Activated CD4-positive, CD25-positive, alpha-beta regulatory T cell treated with anti-CD3 and anti-CD28 coated beads, Interleukin-2, amount 50 U/mL, for 16 hours (primary cell): ENCODE results near the gene SREK1.

ENCODE experiments used
- DNase-seq: peaks from one replicate; pipeline ENCODE4 v3.0.0-alpha.2; 2020; ENCODE audit warnings: low read depth, low spot score

The SREK1 gene

GRCh38 chr5:66164044-66164790, 20.1 kb downstream of the SREK1 start:
- DNase-seq = no peak

- no peak for DNase-seq
Measured at GRCh38 chr5:66168226-66168625, 24.1 kb downstream of the SREK1 start.

GRCh38 chr5:66169534-66169933, 25.4 kb downstream of the SREK1 start:
- no peak for DNase-seq

DNA sequence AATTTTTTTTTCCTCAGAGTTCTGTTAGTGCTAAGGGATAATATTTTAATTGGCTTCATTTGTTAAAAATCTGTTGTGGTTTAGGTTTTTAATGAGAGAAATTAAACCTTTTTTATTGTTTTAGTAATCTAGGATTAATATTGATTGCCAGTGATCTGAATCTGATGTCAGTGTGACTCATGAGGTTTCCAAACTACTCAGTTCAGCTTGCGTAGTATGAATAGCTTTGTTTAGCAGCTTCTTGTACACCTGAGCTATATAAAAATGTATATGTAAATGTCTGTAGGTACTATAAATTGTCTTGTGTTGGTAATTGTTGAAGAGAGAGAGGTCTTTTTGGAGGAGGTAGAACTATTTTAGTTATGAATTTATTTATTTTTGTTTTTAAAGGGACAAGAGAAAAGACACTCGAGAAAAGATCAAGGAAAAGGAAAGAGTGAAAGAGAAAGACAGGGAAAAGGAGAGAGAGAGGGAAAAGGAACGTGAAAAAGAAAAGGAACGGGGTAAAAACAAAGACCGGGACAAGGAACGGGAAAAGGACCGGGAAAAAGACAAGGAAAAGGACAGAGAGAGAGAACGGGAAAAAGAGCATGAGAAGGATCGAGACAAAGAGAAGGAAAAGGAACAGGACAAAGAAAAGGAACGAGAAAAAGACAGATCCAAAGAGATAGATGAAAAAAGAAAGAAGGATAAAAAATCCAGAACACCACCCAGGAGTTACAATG, 26.3 kb downstream of the SREK1 start:
- no peak for DNase-seq

- peak; percentile 54 for DNase-seq
Measured at GRCh38 chr5:66171349-66172344, 27.5 kb downstream of the SREK1 start.

GRCh38 chr5:66174338-66174737, 30.2 kb downstream of the SREK1 start:
- DNase-seq = no peak

GRCh38 chr5:66178799-66179198, 34.7 kb downstream of the SREK1 start:
- no peak for DNase-seq

DNA sequence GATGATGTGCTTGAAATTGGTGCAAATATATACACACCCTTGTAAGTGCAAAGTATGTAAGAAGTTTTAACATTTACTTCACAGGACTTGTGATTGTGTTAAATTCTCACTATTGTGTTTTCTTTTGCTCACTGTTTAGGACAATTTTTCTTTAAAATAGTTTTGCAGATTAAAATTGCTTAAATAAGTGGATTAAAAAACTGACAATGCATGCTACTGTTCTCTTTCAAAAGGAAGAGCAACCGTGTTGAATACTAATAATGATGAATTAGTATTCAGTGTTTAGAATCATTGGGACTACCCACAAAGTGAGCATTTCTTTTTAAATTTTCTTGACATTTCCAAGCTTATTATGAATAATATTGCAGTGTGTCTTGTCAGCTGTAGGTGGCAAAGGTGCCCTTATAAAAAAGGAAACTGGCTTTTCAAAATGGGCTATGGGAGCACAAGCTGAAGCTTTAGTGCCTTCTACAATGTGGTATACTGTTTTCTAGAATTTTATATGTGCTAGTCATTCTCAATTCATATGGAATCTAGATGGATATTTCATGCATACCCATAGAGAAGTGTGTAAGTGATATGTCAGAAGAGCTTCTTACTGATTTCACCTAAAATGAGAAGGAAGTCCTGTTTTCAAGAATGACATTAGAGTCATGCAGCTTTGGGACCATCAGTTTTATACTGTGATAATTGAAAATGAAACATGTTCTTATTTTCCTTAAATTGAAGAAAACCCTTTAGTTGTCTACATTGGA, 35.4 kb downstream of the SREK1 start:
- no peak for DNase-seq

DNA sequence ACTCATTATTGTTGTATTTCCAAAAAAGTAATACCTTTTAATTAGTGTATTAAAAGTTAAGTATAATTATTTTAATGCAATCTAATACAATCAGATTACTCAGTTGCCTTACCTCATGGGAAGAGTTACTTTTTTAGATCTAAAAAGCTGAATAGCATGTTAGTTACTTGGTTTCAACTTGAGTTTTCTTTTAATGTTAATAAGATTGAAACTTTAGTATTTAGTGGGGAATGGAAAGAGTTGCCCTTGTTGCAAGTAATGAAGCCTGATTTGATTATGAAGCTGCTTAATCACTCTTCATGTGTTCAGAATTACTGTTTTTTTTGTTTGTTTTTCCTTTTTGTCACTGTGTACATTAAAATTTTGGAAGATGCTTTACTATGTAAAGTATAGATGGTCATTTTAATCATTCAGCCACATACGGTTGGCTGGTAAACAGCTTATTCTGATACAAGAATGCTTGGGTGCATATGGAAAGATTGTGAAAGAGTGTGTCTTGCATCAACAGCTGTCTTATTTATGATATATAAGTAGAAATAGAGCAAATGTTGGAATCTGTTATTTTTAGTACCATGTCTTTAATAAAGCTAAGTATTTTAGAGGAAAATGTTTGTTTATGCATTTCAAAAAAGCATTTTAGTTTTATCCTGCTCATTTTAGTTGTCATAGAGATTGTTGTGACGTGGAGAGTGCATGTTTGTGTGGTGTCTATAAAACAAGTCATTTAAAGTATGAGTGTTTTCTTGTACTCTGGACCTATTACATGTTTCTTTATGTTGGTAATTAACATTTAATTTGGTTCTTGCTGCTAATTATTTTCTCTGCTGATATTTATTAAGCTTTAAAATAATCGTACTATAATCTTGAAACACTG, 36.4 kb downstream of the SREK1 start:
- DNase-seq = no peak

- DNase-seq = no peak
Measured at GRCh38 chr5:66186108-66186507, 42.0 kb downstream of the SREK1 start.

DNA sequence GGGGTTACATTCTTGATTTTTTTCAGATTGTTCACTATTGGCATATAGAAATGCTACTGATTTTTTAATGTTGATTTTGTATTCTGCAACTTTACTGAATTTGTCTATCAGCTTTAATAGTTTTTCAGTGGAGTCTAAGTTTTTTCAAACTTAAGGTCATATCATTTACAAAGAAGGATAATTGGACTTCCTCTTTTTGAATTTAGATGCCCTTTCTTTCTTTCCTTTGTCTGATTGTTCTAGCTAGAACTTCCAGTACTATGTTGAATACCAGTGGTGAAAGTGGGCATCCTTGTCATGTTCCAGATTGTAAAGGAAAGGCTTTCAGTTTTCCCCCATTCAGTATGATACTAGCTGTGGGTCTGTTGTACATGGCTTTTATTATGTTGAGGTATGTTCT, 49.3 kb downstream of the SREK1 start:
- DNase-seq = no peak

GRCh38 chr5:66197764-66198405, 53.8 kb downstream of the SREK1 start:
- DNase-seq = no peak

GRCh38 chr5:66198837-66199236, 54.7 kb downstream of the SREK1 start:
- DNase-seq = no peak

- DNase-seq = no peak
Measured at GRCh38 chr5:66203531-66203930, 59.4 kb downstream of the SREK1 start.

- no peak for DNase-seq
Measured at GRCh38 chr5:66206465-66206864, 62.4 kb downstream of the SREK1 start.

DNA sequence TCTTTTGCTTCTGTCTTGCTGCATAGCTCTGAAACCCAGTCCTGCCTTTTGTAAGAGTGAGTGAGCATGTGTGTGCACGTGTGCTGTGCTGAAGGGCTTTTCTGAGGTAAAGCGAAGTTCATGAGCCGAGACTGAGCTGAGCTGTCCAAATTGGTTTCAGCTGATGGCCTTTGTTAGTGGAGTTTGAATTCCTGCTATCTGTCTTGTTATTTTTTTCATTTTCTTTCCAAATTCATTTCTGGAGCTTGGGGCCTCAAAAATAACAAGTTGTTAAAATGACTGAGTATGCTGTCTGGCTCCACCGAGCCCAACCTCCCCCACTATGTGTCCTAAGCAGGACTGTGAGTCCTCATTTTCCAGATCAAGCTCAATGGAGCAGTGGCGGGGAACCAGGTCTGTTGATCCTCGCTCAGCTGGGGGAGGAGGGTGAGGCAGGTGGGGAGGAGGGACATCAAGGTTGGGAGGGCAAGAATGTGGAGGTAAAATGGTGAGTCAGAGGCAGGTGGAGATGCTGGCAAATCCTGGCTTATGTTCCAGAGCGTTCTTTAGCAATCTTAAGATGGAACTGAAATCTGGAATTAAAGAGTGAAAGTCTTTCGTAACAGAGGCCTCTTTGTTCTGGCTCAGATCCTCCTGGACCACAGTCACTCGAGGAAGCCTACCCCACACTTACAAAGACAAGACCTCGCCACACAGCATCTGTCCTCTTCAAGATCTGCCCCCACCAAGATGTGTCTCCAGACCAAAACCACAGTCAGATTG, 63.9 kb downstream of the SREK1 start:
- no peak for DNase-seq

DNA sequence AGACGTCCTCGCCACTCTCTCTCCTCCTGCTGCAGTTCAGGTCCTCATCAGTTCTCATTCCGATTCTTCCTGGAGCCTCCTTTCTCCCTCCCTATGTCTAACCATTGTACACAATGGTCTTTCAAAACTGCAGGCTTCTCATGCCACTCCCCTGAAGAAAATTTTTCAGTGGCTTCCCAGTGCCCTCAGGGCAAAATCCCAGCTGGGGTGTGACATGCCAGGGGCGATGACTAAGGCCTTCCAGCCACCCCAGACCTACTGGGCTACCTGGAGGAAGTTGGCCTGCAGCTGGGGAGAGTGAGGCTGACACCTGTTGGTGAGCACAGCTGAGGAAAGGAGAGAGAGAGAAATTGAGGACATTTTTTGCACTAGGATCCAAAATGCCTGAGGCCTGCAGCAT, 65.2 kb downstream of the SREK1 start:
- DNase-seq = no peak

- no peak for DNase-seq
Measured at GRCh38 chr5:66209794-66210193, 65.7 kb downstream of the SREK1 start.

DNA sequence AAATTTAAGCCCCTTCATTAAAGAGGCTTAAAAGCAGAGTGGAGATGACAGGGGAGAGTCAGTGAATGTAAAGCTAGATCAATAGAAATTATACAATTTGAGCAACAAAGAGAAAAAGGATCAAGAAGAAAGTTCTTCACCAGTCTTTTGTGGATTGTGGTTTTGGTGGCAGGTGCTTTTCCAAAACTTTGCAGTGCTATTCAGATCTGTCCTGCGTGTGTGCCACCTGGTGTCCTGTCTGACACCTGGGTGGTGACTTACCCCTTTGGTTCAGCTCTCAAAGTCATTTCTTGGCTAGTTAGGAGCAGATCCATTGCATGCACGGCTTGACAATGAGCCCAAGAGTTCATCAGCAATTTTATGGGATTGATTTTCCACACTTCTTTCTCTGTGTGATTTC, 69.4 kb downstream of the SREK1 start:
- DNase-seq = no peak
